Hepatocyte (in vitro differentiated cells): ENCODE data around the gene KCNQ2. TPM values are rescaled to one million over a fixed set of nuclear protein-coding genes. Genes with fewer than 3 reads are reported as not detected.

Experiments
- DNase-seq: peaks from one replicate; pipeline ENCODE4 v3.0.0-alpha.2; 2016; ENCODE audit warnings: low spot score
- H2AFZ ChIP-seq: fragments of 200-600 bp; sonication (generic); 2 replicates; pipeline ENCODE4 v1.6.0; 2016; ENCODE audit warnings: antibody characterized with exemption, mild to moderate bottlenecking
- H3K27ac ChIP-seq: fragments of 200-600 bp; sonication (generic); 2 replicates; pipeline ENCODE4 v1.5.1; 2016; ENCODE audit warnings: mild to moderate bottlenecking
- H3K27me3 ChIP-seq: fragments of 200-600 bp; sonication (generic); 2 replicates; pipeline ENCODE4 v1.6.1; 2016
- H3K36me3 ChIP-seq: fragments of 200-600 bp; sonication (generic); replicated peaks from 2 replicates; pipeline ENCODE4 v1.5.1; 2016; ENCODE audit warnings: low read depth; ENCODE audit not compliant: insufficient read depth
- H3K4me1 ChIP-seq: fragments of 200-600 bp; sonication (generic); 2 replicates; pipeline ENCODE4 v1.5.1; 2016; ENCODE audit warnings: mild to moderate bottlenecking, moderate library complexity; ENCODE audit not compliant: insufficient read depth
- H3K4me2 ChIP-seq: fragments of 200-600 bp; sonication (generic); 2 replicates; pipeline ENCODE4 v1.6.0; 2016
- H3K4me3 ChIP-seq: fragments of 200-600 bp; sonication (generic); 2 replicates; pipeline ENCODE4 v1.5.1; 2016; ENCODE audit warnings: mild to moderate bottlenecking
- H3K79me2 ChIP-seq: fragments of 200-600 bp; sonication (generic); 2 replicates; pipeline ENCODE4 v1.6.0; 2017; ENCODE audit warnings: mild to moderate bottlenecking
- H3K9me2 ChIP-seq: fragments of 200-600 bp; sonication (generic); replicated peaks from 2 replicates; pipeline ENCODE4 v1.6.0; 2017; ENCODE audit warnings: mild to moderate bottlenecking; ENCODE audit not compliant: insufficient read depth
- H3K9me3 ChIP-seq: fragments of 200-600 bp; sonication (generic); 2 replicates; pipeline ENCODE4 v1.5.1; 2016; ENCODE audit warnings: low read depth, mild to moderate bottlenecking
- H4K20me1 ChIP-seq: fragments of 200-600 bp; sonication (generic); 2 replicates; pipeline ENCODE4 v1.6.0; 2016; ENCODE audit warnings: mild to moderate bottlenecking; ENCODE audit not compliant: insufficient read depth, poor library complexity, severe bottlenecking
- CTCF ChIP-seq: fragments of 200-600 bp; sonication (generic); IDR thresholded peaks from 2 replicates; pipeline ENCODE4 v1.5.1; 2016; ENCODE audit warnings: antibody characterized with exemption, mild to moderate bottlenecking; ENCODE audit not compliant: poor library complexity
- EZH2 ChIP-seq: fragments of 200-600 bp; sonication (generic); IDR thresholded peaks from 2 replicates; pipeline ENCODE4 v1.6.1; 2016; ENCODE audit warnings: antibody characterized with exemption, mild to moderate bottlenecking, borderline replicate concordance
- EZH2phosphoT487 ChIP-seq: fragments of 200-600 bp; sonication (generic); IDR thresholded peaks from one replicate; pipeline ENCODE4 v1.6.1; 2018; ENCODE audit warnings: antibody characterized with exemption, mild to moderate bottlenecking, low read depth, moderate library complexity; ENCODE audit not compliant: unreplicated experiment, severe bottlenecking
- WGBS: methylation state at CpG from one replicate; pipeline ENCODE4 v1.1.6; 2016; ENCODE audit warnings: low lambda C conversion rate; ENCODE audit errors: missing lambda C conversion rate; 5-methylcytosine and 5-hydroxymethylcytosine counted together
- polyA plus RNA-seq: library from polyadenylated mRNA; unstranded; fragments of >200 nt; fragmentation: Nextera tagmentation; extraction: Ambion mirVana; gene quantifications from 2 replicates; pipeline ENCODE4 v1.2.1, GENCODE V29; 2016
- total RNA-seq: library from RNA; depleted of rRNA; stranded (reverse); fragments of >200 nt; gene quantifications from 2 replicates; pipeline ENCODE4 v1.2.3, GENCODE V29; 2014

The KCNQ2 gene
- total and polyA plus RNA-seq, 2 experiments from 2014 or later = 3.5 to 5.4 TPM

DNA sequence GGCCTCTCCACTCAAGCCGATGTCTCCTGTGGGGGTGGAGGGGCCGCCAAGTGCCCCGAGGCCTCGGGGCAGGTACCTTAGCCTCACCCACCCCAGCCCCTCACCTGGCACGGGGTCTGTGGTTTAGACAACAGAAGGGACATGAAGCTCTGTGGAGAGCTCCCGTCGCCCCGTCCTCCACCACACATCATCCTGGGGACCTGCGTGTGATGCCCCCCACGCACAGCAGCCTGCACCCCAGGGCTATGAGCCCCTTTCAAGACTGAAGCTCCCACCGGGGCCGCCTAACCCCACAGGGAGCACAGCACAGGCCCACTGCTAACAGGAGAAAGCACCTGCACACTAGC, 8.2 kb downstream of the KCNQ2 start:
- Histone ChIP-seq H4K20me1 (no peaks in the 10 kb centered on the region), H3K79me2 (no peaks in the 10 kb centered on the region), H3K9me3 (no peaks in the 10 kb centered on the region), H3K4me1 (no peaks in the 10 kb centered on the region), H3K4me2 (no peak overlapping the region), H3K27me3 (peaks cover 33% of the 10 kb centered on the region), H3K36me3 (no peaks in the 10 kb centered on the region), H2AFZ (no peak overlapping the region), H3K27ac (no peak overlapping the region), H3K9me2 (no peaks in the 10 kb centered on the region), H3K4me3 (no peak overlapping the region)
- DNase-seq = no peak
- WGBS = 97% methylated on average over 12 of the region's 12 CpGs
- no peak for TF ChIP-seq CTCF
- no peak for TF ChIP-seq EZH2phosphoT487

- 71% methylated on average over 21 of the region's 22 CpGs for WGBS
- Histone ChIP-seq H3K36me3 (no peaks in the 10 kb centered on the region), H3K79me2 (no peaks in the 10 kb centered on the region), H3K9me2 (no peaks in the 10 kb centered on the region), H2AFZ (no peak overlapping the region), H3K27me3 (peaks cover 27% of the 10 kb centered on the region), H3K4me1 (no peaks in the 10 kb centered on the region), H3K27ac (no peak overlapping the region), H3K4me2 (no peak overlapping the region), H3K9me3 (no peaks in the 10 kb centered on the region), H3K4me3 (no peak overlapping the region), H4K20me1 (no peaks in the 10 kb centered on the region)
- no peak for TF ChIP-seq CTCF
- TF ChIP-seq EZH2 = no peak
- TF ChIP-seq EZH2phosphoT487 = no peak
- DNase-seq = no peak
These were observed 8.8 kb downstream of the KCNQ2 start for GRCh38 chr20:63463400-63464288.

DNA sequence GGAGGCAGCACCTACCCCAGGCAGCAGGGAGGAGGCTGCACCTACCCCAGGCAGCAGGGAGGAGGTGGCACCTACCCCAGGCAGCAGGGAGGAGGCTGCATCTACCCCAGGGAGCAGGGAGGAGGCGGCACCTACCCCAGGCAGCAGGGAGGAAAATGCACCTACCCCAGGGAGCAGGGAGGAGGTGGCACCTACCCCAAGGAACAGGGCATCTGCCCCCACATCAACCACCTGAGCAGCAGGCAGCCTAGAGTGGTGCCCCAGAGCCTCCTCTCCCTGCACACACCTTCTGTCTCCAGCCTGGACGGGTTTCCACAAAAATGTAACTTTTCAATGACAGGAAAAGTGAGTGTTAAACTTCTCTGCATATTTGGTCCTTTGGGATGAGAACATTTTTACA, 10.2 kb downstream of the KCNQ2 start:
- H3K79me2 ChIP-seq = no peaks in the 10 kb centered on the region
- no peak overlapping the region for H3K27ac ChIP-seq
- H3K9me3 ChIP-seq = no peaks in the 10 kb centered on the region
- no peaks in the 10 kb centered on the region for H3K36me3 ChIP-seq
- 62% methylated on average over 1 of the region's 2 CpGs for WGBS
- no peak overlapping the region for H3K4me3 ChIP-seq
- H2AFZ ChIP-seq = no peak overlapping the region
- no peak for TF ChIP-seq EZH2
- TF ChIP-seq CTCF = no peak
- no peak for TF ChIP-seq EZH2phosphoT487
- H3K4me1 ChIP-seq = no peaks in the 10 kb centered on the region
- DNase-seq = no peak
- H3K4me2 ChIP-seq = no peak overlapping the region
- no peaks in the 10 kb centered on the region for H3K9me2 ChIP-seq
- no peaks in the 10 kb centered on the region for H4K20me1 ChIP-seq
- peaks cover 20% of the 10 kb centered on the region for H3K27me3 ChIP-seq
